Measurements from ENCODE around the gene MTA1. TPM values are rescaled to one million over a fixed set of nuclear protein-coding genes. Genes with fewer than 3 reads are reported as not detected.

Gene MTA1
- polyA plus RNA-seq, 2 donors, result 37.4 to 70.4 TPM

DNA sequence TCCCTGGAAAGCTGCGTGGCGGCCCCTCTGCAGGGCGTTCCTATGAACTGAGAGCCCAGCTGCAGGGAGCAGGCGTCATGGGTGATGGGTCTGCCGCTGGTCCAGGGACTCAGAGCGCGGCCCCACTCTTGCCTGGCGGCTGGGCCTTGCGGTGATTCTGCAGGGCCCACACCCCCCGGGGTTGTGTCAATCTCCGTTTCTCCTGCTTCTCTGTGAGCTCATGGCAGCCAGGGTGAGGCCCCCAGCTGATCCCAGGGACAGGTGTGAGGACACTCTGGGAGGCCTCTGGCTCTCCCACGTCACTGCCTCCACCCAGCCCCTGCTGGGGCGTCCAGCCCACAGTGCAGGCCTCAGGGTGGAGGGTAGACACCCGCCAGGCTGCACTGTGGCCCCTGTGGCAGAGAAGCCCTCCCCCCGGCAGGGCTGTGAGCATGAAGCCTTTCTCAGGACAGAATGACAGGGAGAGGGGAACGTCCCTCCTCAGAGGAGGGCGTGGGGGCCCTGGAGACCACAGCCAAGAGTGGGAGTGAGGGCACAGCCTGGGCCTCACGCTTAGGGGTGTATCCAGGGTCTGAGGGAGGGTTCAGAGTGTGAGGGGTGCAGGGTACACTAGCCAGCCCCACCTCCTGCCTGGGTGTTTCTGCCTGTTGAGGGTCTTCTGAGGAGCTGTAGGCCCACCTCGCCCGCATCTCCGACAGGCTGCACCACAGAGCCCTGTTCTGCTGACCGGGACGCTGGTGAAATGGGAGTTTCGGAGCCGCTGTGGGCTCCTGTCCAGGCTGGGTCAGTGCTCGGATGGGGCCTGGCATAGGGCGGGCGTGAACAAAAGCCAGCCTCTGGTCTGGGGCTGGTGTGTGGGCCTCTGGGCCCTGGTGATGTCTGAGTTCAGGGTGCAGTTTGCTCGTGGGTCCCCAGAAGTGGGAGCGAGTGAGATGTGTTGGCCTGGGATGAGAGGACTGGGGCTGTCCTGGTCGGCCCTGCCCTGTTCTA, 28.3 kb downstream of the MTA1 start:
- WGBS, 2 donors, result 87% methylated on average over 31 of the region's 31 CpGs
- Histone ChIP-seq H3K4me3 (ENCODE audit: low read depth in 1 of 2, low read length in 2 of 2) (no peak overlapping the region), H3K27ac (ENCODE audit: low read depth in 2 of 2, low read length in 1 of 2) (no peak overlapping the region), H3K9me3 (ENCODE audit: control insufficient read depth in 2 of 2, insufficient read depth in 1 of 2, low read depth in 1 of 2, low read length in 1 of 2) (no peaks in the 10 kb centered on the region), H3K27me3 (ENCODE audit: control insufficient read depth in 1 of 2, insufficient read depth in 2 of 2, low read length in 2 of 2) (no peaks in the 10 kb centered on the region), H3K4me1 (ENCODE audit: control insufficient read depth in 2 of 2, insufficient read depth in 2 of 2, low read length in 1 of 2) (no peaks in the 10 kb centered on the region), H3K36me3 (ENCODE audit: control insufficient read depth in 2 of 2, insufficient read depth in 2 of 2, low read length in 1 of 2) (peaks cover 0 to 34% of the 10 kb centered on the region in 2 donors)

DNA sequence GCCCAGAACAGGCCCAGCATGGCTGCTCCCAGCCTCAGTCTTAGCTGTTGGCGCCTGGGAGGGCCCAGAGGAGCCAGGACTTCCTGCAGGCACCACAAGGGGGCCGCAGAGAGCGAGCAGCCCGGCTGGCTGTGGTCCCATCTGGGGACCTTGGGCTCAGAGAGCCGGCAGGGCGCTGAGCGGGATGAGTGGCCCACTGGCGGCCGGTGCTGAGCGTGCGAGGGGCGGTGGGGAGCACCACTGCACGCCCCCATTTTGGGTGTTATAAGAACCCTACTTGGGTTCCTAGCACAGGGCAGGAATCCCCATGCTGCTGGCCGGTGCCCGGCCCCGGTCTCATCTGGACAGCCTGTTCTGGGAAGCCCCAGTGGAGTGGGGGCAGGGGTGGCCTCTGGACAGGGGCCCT, 29.1 kb downstream of the MTA1 start:
- Histone ChIP-seq H3K36me3 (ENCODE audit: control insufficient read depth in 2 of 2, insufficient read depth in 2 of 2, low read length in 1 of 2) (peaks cover 0 to 39% of the 10 kb centered on the region in 2 donors), H3K27me3 (ENCODE audit: control insufficient read depth in 1 of 2, insufficient read depth in 2 of 2, low read length in 2 of 2) (no peaks in the 10 kb centered on the region), H3K27ac (ENCODE audit: low read depth in 2 of 2, low read length in 1 of 2) (no peak overlapping the region), H3K4me3 (ENCODE audit: low read depth in 1 of 2, low read length in 2 of 2) (no peak overlapping the region), H3K9me3 (ENCODE audit: control insufficient read depth in 2 of 2, insufficient read depth in 1 of 2, low read depth in 1 of 2, low read length in 1 of 2) (no peaks in the 10 kb centered on the region), H3K4me1 (ENCODE audit: control insufficient read depth in 2 of 2, insufficient read depth in 2 of 2, low read length in 1 of 2) (no peaks in the 10 kb centered on the region)
- WGBS, 2 donors, result 44 to 45% methylated on average over 16 of the region's 16 CpGs

DNA sequence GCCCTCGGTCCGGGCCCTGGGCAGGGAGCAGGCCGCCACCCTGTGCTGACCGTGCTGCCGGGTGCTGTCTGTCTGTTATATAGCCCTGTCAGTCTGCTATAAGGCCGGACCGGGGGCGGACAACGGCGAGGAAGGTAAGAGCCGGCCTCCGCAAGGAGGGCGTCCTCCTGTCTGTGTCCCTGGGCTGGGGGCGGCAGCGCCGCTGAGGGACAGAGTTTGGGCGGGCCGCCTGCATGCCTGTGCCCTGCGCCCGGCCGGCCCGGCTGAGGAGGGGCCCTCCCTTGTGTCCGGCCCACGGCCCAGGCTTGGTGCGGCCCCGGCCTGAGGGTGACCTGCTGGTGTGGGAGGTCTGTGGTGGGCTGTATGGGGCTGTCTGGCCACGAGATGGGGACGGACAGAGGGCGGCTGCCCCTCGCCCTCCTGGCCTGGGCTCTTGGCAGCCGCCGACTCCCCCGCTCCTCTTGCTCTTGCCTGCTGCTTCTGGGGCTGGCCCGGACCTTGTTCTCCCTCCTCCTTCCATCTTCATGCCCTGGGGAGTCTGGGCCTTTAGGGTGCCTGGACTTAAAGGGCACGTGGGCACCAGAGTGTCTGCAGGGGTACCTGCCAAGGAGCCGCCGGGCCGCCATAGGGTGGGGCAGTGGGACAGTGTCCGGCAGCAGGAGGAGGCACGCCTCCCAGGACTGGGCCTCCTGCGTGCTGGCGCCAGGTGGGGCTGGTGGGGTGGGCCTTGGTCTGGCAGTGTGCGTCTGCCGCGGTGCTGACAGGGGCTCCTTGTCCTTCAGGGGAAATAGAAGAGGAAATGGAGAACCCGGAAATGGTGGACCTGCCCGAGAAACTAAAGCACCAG, 29.9 kb downstream of the MTA1 start:
- no peaks in the 10 kb centered on the region for H3K27me3 ChIP-seq (ENCODE audit: control insufficient read depth in 1 of 2, insufficient read depth in 2 of 2, low read length in 2 of 2)
- H3K27ac ChIP-seq (ENCODE audit: low read depth in 2 of 2, low read length in 1 of 2), result no peak overlapping the region
- H3K36me3 ChIP-seq (ENCODE audit: control insufficient read depth in 2 of 2, insufficient read depth in 2 of 2, low read length in 1 of 2), result peaks cover 0 to 45% of the 10 kb centered on the region in 2 donors
- WGBS, 2 donors, result 90 to 91% methylated on average over 43 to 47 of the region's 47 CpGs
- no peaks in the 10 kb centered on the region for H3K9me3 ChIP-seq (ENCODE audit: control insufficient read depth in 2 of 2, insufficient read depth in 1 of 2, low read depth in 1 of 2, low read length in 1 of 2)
- H3K4me1 ChIP-seq (ENCODE audit: control insufficient read depth in 2 of 2, insufficient read depth in 2 of 2, low read length in 1 of 2), result no peaks in the 10 kb centered on the region
- no peak overlapping the region for H3K4me3 ChIP-seq (ENCODE audit: low read depth in 1 of 2, low read length in 2 of 2)

DNA sequence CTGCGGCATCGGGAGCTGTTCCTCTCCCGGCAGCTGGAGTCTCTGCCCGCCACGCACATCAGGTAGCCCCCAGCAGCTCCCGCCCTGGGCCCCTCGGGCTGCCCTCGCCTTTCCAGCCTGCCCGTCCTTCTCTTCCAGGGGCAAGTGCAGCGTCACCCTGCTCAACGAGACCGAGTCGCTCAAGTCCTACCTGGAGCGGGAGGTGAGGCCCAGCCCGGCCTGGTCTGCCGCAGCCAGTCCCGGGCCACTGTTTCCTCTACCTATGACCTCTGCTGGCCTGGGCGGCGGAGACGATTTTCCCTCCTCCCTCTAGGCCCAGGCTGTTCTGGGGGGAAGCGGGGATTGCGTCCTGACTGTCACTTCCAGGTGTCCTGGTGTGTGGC, 30.5 kb downstream of the MTA1 start:
- Histone ChIP-seq H3K9me3 (ENCODE audit: control insufficient read depth in 2 of 2, insufficient read depth in 1 of 2, low read depth in 1 of 2, low read length in 1 of 2) (no peaks in the 10 kb centered on the region), H3K4me3 (ENCODE audit: low read depth in 1 of 2, low read length in 2 of 2) (no peak overlapping the region), H3K27me3 (ENCODE audit: control insufficient read depth in 1 of 2, insufficient read depth in 2 of 2, low read length in 2 of 2) (no peaks in the 10 kb centered on the region), H3K4me1 (ENCODE audit: control insufficient read depth in 2 of 2, insufficient read depth in 2 of 2, low read length in 1 of 2) (no peaks in the 10 kb centered on the region), H3K36me3 (ENCODE audit: control insufficient read depth in 2 of 2, insufficient read depth in 2 of 2, low read length in 1 of 2) (peaks cover 0 to 46% of the 10 kb centered on the region in 2 donors), H3K27ac (ENCODE audit: low read depth in 2 of 2, low read length in 1 of 2) (no peak overlapping the region)
- WGBS, 2 donors, result 87 to 92% methylated on average over 21 to 22 of the region's 22 CpGs

DNA sequence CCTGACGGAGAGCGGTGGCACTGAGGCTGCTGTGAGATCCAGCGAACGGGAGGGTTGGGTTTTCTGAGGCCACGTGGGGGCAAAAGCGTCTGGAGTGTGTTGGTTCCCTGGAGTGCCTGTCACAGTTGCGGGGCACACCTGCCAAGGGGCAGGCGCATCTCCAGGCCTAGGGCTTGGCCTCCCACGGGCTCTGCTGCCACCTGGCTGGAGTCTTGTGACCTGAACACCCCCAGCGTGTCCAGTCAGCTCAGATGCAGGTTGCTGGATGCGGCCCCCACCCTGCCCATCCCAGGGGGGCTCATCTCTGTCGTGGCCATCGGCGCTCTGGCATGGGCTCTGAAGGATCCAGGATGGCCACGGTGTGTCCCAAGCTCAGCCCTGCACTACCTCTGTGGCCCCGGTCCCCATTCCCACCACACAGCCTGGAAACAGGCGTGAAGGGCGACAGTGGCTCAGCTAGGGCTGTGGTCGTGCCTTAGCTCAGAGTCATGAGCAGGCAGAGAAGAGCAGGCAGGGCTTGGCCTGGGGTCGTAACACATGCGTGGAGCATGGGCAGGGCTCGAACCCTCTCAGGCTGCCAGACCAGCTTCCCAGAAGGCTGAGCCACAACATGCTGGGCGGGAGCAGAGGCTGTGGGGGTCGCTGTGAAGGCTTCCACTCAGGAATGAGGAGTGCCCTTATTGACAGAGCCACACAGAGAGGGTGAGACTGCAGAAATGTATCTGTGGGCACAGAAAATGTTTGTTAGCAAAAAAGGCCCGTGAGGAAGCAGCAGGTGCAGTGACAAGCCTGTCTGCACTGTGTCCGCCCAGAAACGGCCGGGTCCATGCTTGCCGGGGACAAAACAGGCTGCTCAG, 31.5 kb downstream of the MTA1 start:
- Histone ChIP-seq H3K27ac (ENCODE audit: low read depth in 2 of 2, low read length in 1 of 2) (no peak overlapping the region), H3K9me3 (ENCODE audit: control insufficient read depth in 2 of 2, insufficient read depth in 1 of 2, low read depth in 1 of 2, low read length in 1 of 2) (no peaks in the 10 kb centered on the region), H3K36me3 (ENCODE audit: control insufficient read depth in 2 of 2, insufficient read depth in 2 of 2, low read length in 1 of 2) (peaks cover 0 to 51% of the 10 kb centered on the region in 2 donors), H3K4me3 (ENCODE audit: low read depth in 1 of 2, low read length in 2 of 2) (no peak overlapping the region), H3K4me1 (ENCODE audit: control insufficient read depth in 2 of 2, insufficient read depth in 2 of 2, low read length in 1 of 2) (no peaks in the 10 kb centered on the region), H3K27me3 (ENCODE audit: control insufficient read depth in 1 of 2, insufficient read depth in 2 of 2, low read length in 2 of 2) (no peaks in the 10 kb centered on the region)
- WGBS, 2 donors, result 89% methylated on average over 29 of the region's 29 CpGs

DNA sequence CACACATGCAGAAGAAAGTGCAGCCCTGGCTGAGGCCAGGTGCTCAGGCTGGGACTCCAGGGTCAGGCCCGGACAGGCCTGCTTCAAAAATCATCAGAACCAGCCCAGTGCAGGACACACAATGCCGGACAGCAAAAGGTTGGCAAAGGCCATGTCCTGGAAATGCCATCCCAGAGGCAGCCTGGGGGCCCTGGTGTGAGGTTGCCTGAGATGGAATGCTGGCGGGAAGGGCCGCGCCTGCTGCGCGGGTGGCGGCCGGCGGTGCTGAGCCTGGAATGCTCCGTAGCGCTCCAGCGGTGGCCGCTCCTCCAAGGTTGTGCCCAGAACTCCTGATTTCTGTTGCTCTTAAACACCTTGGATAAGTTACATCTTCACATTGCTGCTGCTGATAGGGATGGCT, 33.3 kb downstream of the MTA1 start:
- no peaks in the 10 kb centered on the region for H3K9me3 ChIP-seq (ENCODE audit: control insufficient read depth in 2 of 2, insufficient read depth in 1 of 2, low read depth in 1 of 2, low read length in 1 of 2)
- H3K4me3 ChIP-seq (ENCODE audit: low read depth in 1 of 2, low read length in 2 of 2), result no peak overlapping the region
- no peaks in the 10 kb centered on the region for H3K4me1 ChIP-seq (ENCODE audit: control insufficient read depth in 2 of 2, insufficient read depth in 2 of 2, low read length in 1 of 2)
- H3K27me3 ChIP-seq (ENCODE audit: control insufficient read depth in 1 of 2, insufficient read depth in 2 of 2, low read length in 2 of 2), result no peaks in the 10 kb centered on the region
- H3K36me3 ChIP-seq (ENCODE audit: control insufficient read depth in 2 of 2, insufficient read depth in 2 of 2, low read length in 1 of 2), result peaks cover 8 to 66% of the 10 kb centered on the region in 2 donors
- no peak overlapping the region for H3K27ac ChIP-seq (ENCODE audit: low read depth in 2 of 2, low read length in 1 of 2)
- 87 to 88% methylated on average over 14 of the region's 14 CpGs for WGBS, 2 donors

DNA sequence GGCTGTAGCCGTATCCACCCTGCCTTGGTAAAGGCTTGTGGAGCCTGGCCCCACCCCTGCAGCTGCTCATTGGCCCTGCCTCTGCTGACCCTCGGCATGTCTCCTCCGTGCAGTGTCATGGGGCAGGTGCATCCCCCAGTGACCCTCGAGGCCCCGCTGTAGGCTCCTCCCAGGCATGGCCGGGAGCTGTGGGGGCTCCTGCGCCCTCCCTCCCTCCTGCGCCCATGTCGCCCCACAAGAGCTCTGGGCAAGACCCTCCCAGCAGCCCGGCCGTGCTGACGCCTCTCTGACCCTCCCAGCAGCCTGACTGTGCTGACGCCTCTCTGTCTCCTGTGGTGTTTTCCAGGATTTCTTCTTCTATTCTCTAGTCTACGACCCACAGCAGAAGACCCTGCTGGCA, 34.2 kb downstream of the MTA1 start:
- peaks cover 8 to 66% of the 10 kb centered on the region in 2 donors for H3K36me3 ChIP-seq (ENCODE audit: control insufficient read depth in 2 of 2, insufficient read depth in 2 of 2, low read length in 1 of 2)
- H3K4me3 ChIP-seq (ENCODE audit: low read depth in 1 of 2, low read length in 2 of 2), result no peak overlapping the region

DNA sequence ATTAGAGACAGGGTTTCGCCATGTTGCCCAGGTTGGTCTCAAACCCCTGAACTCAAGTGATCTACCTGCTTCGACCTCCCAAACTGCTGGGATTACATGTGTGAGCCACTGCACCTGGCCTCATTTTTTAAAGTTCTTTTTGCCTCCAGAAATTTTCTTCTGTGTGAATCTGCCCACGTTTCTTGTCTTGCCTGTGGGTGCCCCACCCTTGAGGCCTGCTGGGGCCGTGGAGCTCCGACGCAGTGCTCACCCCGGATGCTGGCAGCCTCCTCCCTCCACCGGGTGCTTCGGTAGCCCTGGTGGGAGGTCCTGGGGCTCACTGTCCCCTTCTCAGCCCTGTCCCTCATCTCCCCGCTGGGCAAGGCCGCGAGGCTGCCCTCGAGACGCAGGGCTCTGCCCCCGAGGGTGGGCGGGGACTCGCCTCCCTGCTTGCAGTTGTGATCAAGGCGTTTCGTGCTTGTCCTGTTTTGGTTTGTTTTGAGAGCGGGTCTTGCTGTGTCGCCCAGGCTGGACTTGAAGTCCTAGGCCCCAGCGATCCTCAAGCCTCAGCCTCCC, 35.5 kb downstream of the MTA1 start:
- Histone ChIP-seq H3K4me3 (ENCODE audit: low read depth in 1 of 2, low read length in 2 of 2) (no peak overlapping the region), H3K27ac (ENCODE audit: low read depth in 2 of 2, low read length in 1 of 2) (no peak overlapping the region), H3K4me1 (ENCODE audit: control insufficient read depth in 2 of 2, insufficient read depth in 2 of 2, low read length in 1 of 2) (no peaks in the 10 kb centered on the region), H3K36me3 (ENCODE audit: control insufficient read depth in 2 of 2, insufficient read depth in 2 of 2, low read length in 1 of 2) (peaks cover 8 to 59% of the 10 kb centered on the region in 2 donors), H3K27me3 (ENCODE audit: control insufficient read depth in 1 of 2, insufficient read depth in 2 of 2, low read length in 2 of 2) (no peaks in the 10 kb centered on the region), H3K9me3 (ENCODE audit: control insufficient read depth in 2 of 2, insufficient read depth in 1 of 2, low read depth in 1 of 2, low read length in 1 of 2) (no peaks in the 10 kb centered on the region)
- WGBS, 2 donors, result 87 to 89% methylated on average over 22 of the region's 22 CpGs

More for the DNA sequence above, 34.2 kb downstream of the MTA1 start:
- no peaks in the 10 kb centered on the region for H3K4me1 ChIP-seq (ENCODE audit: control insufficient read depth in 2 of 2, insufficient read depth in 2 of 2, low read length in 1 of 2)
- whole genome bisulfite sequencing, 2 donors, result 88 to 91% methylated on average over 14 of the region's 14 CpGs
- no peaks in the 10 kb centered on the region for H3K27me3 ChIP-seq (ENCODE audit: control insufficient read depth in 1 of 2, insufficient read depth in 2 of 2, low read length in 2 of 2)
- H3K27ac ChIP-seq (ENCODE audit: low read depth in 2 of 2, low read length in 1 of 2), result no peak overlapping the region
- no peaks in the 10 kb centered on the region for H3K9me3 ChIP-seq (ENCODE audit: control insufficient read depth in 2 of 2, insufficient read depth in 1 of 2, low read depth in 1 of 2, low read length in 1 of 2)

Data from esophagus (tissue), 2 donors.